Measurements from ENCODE around the gene ATP13A3. TPM values are rescaled to one million over a fixed set of nuclear protein-coding genes. Genes with fewer than 3 reads are reported as not detected.
"Not testable (repeated sequence)": the region's sequence is repeated elsewhere in the genome, so short reads cannot be mapped to it uniquely, and the experiment has no call there.

ATP13A3 gene
- total RNA-seq, 1 donor from 2014 or later = 95.8 TPM

- intact Hi-C loops (cut with micrococcal nuclease) = no loop called here
Observed at GRCh38 chr3:194500198-194500597, 13.4 kb upstream of the ATP13A3 start.

- intact Hi-C loops (cut with micrococcal nuclease) = not testable (repeated sequence)
Observed at GRCh38 chr3:194499516-194499915, 12.7 kb upstream of the ATP13A3 start.

- intact Hi-C loops (cut with micrococcal nuclease) = no loop called here
Observed at GRCh38 chr3:194497799-194498575, 11.2 kb upstream of the ATP13A3 start.

- intact Hi-C loops (cut with micrococcal nuclease) = no loop called here
Observed at GRCh38 chr3:194496217-194496919, 9.6 kb upstream of the ATP13A3 start.

GRCh38 chr3:194494951-194495374, 8.2 kb upstream of the ATP13A3 start:
- intact Hi-C loops (cut with micrococcal nuclease) = no loop called here

GRCh38 chr3:194493995-194494927, 7.5 kb upstream of the ATP13A3 start:
- intact Hi-C loops (cut with micrococcal nuclease) = not testable (repeated sequence)

- intact Hi-C loops (cut with micrococcal nuclease) = no loop called here
Observed at GRCh38 chr3:194492001-194492400, 5.2 kb upstream of the ATP13A3 start.

GRCh38 chr3:194489736-194490612, 3.2 kb upstream of the ATP13A3 start:
- intact Hi-C loops (cut with micrococcal nuclease) = loop anchor here (5.0 to 10.0 kb wide), 2 partner anchors 93 to 765 kb away; partner anchors contain the start of gene GP5

- intact Hi-C loops (cut with micrococcal nuclease) = loop anchor here (5.0 to 10.0 kb wide), 2 partner anchors 91 to 767 kb away; partner anchors contain the start of gene GP5
Observed at GRCh38 chr3:194488055-194488742, 1.4 kb upstream of the ATP13A3 start.

GRCh38 chr3:194487289-194488054, 670 bp upstream of the ATP13A3 start:
- intact Hi-C loops (cut with micrococcal nuclease) = loop anchor here (1.0 to 10.0 kb wide), 6 partner anchors 90 to 955 kb away; partner anchors contain the start of genes ACAP2, GP5 and LSG1

- intact Hi-C loops (cut with micrococcal nuclease) = loop anchor here (1.0 to 10.0 kb wide), 5 partner anchors 89 to 957 kb away; partner anchors contain the start of genes ACAP2 and GP5
Observed at GRCh38 chr3:194485881-194486539, 792 bp downstream of the ATP13A3 start.

- intact Hi-C loops (cut with micrococcal nuclease) = loop anchor here (5.0 to 10.0 kb wide), 2 partner anchors 88 to 769 kb away; partner anchors contain the start of gene GP5
Observed at GRCh38 chr3:194485468-194485880, 1.3 kb downstream of the ATP13A3 start.

- intact Hi-C loops (cut with micrococcal nuclease) = loop anchor here (5.0 to 10.0 kb wide), 2 partner anchors 87 to 770 kb away; partner anchors contain the start of gene GP5
Observed at GRCh38 chr3:194484614-194485013, 2.2 kb downstream of the ATP13A3 start.

GRCh38 chr3:194483850-194484249, 3.0 kb downstream of the ATP13A3 start:
- intact Hi-C loops (cut with micrococcal nuclease) = loop anchor here (10.0 kb wide), 1 partner anchor 771 kb away; no protein-coding TSS in a partner anchor

GRCh38 chr3:194482830-194483229, 4.0 kb downstream of the ATP13A3 start:
- intact Hi-C loops (cut with micrococcal nuclease) = loop anchor here (10.0 kb wide), 1 partner anchor 772 kb away; no protein-coding TSS in a partner anchor

GRCh38 chr3:194482196-194482593, 4.6 kb downstream of the ATP13A3 start:
- intact Hi-C loops (cut with micrococcal nuclease) = loop anchor here (10.0 kb wide), 1 partner anchor 773 kb away; no protein-coding TSS in a partner anchor

GRCh38 chr3:194481525-194482195, 5.1 kb downstream of the ATP13A3 start:
- intact Hi-C loops (cut with micrococcal nuclease) = loop anchor here (10.0 kb wide), 1 partner anchor 773 kb away; no protein-coding TSS in a partner anchor
